K562 (cell line): Measurements from ENCODE around the gene SMC3. TPM values are rescaled to one million over a fixed set of nuclear protein-coding genes. Genes with fewer than 3 reads are reported as not detected.

Experiments
- ATAC-seq: fragments of 200-7000 bp; cut with Tn5 transposase; 3 replicates; pipeline ENCODE4 v1.9.1; 2020; ENCODE audit warnings: moderate library complexity
- BruUV-seq: library from RNA; stranded (reverse); fragments of 400-500 nt; replicated peaks from 2 replicates; lab custom pipeline; 2021; lab: Mats Ljungman, UMichigan
- CTCF ChIA-PET: fragments of 300-600 bp; formaldehyde crosslinking; extraction: SDS; loops from one replicate; lab custom pipeline; 2021; ENCODE audit warnings: low intra/inter-chr PET ratio; lab: Yijun Ruan, JAX
- POLR2A ChIA-PET: fragments of 300-600, 350-650 bp; sonication (Branson Sonifier 250); formaldehyde crosslinking; extraction: SDS; loops from one replicate; lab custom pipeline; 2021; ENCODE audit warnings: antibody characterized with exemption, inconsistent platforms; lab: Yijun Ruan, JAX
- DNase-seq, 4 experiments: peaks; one replicate each; pipeline versions ENCODE4 v3.0.0 to v3.0.0-alpha.2; 2011 to 2018; ENCODE audit warnings: low spot score in 3 of 4, mixed read lengths in 3 of 4; ENCODE audit errors: extremely low read depth in 1 of 4
- FAIRE-seq: peaks from 2 replicates; lab custom pipeline; 2011; peaks lifted over from hg19 to GRCh38; lab: Jason Lieb, UNC
- H2AFZ ChIP-seq: 2 replicates; pipeline ENCODE4 v1.6.0; 2011; ENCODE audit warnings: low read depth, low read length, control low read depth, inconsistent platforms
- H3K27ac ChIP-seq: fragments of 200-600 bp; 3 replicates; pipeline ENCODE4 v1.8.0; 2011; ENCODE audit warnings: low read depth, mild to moderate bottlenecking, control low read depth, inconsistent platforms, low read length, moderate library complexity, mixed read lengths; ENCODE audit errors: extremely low read depth
- H3K27me3 ChIP-seq, 2 experiments: fragments of 300-600 bp in 1 of 2; 2 replicates in 1 of 2; 3 replicates in 1 of 2; pipeline versions ENCODE4 v1.6.0 to v1.8.0; 2011; ENCODE audit warnings: inconsistent platforms in 2 of 2, low read length in 2 of 2, mild to moderate bottlenecking in 1 of 2, mixed read lengths in 1 of 2, moderate library complexity in 1 of 2; ENCODE audit not compliant: control insufficient read depth in 2 of 2, insufficient read depth in 2 of 2
- H3K36me3 ChIP-seq: fragments of 300-600 bp; 3 replicates; pipeline ENCODE4 v1.8.0; 2011; ENCODE audit warnings: mild to moderate bottlenecking, low read length, inconsistent platforms; ENCODE audit not compliant: control insufficient read depth, insufficient read depth
- H3K4me1 ChIP-seq, 2 experiments: fragments of 200-600 bp in 1 of 2; replicated peaks in 1 of 2; 2 replicates in 1 of 2; 3 replicates in 1 of 2; pipeline versions ENCODE4 v1.5.1 to v1.8.0; 2011; ENCODE audit warnings: inconsistent platforms in 2 of 2, low read length in 2 of 2, mild to moderate bottlenecking in 1 of 2, mixed read lengths in 1 of 2, moderate library complexity in 1 of 2; ENCODE audit not compliant: control insufficient read depth in 2 of 2, insufficient read depth in 2 of 2
- H3K4me2 ChIP-seq: 2 replicates; pipeline ENCODE4 v1.6.1; 2011; ENCODE audit warnings: low read length, control low read depth, inconsistent platforms, mixed read lengths; ENCODE audit not compliant: insufficient read depth
- H3K4me3 ChIP-seq: fragments of 200-600 bp; sonication (generic), shearing (Covaris generic); 2 replicates; pipeline ENCODE4 v1.5.1; 2016; ENCODE audit warnings: control low read depth, inconsistent platforms
- H3K79me2 ChIP-seq: fragments of 200-600 bp; 3 replicates; pipeline ENCODE4 v1.8.0; 2011; ENCODE audit warnings: low read length, inconsistent platforms; ENCODE audit not compliant: control insufficient read depth, insufficient read depth
- H3K9ac ChIP-seq, 2 experiments: 2 replicates each; pipeline versions ENCODE4 v1.6.0 to v1.6.1; 2011; ENCODE audit warnings: low read depth in 2 of 2, low read length in 2 of 2, control low read depth in 1 of 2, inconsistent platforms in 1 of 2, mild to moderate bottlenecking in 1 of 2, mixed read lengths in 1 of 2; ENCODE audit not compliant: insufficient read depth in 1 of 2
- H3K9me1 ChIP-seq: one replicate; pipeline ENCODE4 v1.6.0; 2011; ENCODE audit warnings: inconsistent platforms, mild to moderate bottlenecking, low read length, moderate library complexity; ENCODE audit not compliant: control insufficient read depth, insufficient read depth
- H3K9me3 ChIP-seq: replicated peaks from 2 replicates; pipeline ENCODE4 v1.5.1; 2011; ENCODE audit warnings: low read depth, low read length, inconsistent platforms; ENCODE audit not compliant: control insufficient read depth, insufficient read depth
- H4K20me1 ChIP-seq: replicated peaks from 2 replicates; pipeline ENCODE4 v1.6.1; 2011; ENCODE audit warnings: low read length, inconsistent platforms, mixed read lengths; ENCODE audit not compliant: control insufficient read depth, insufficient read depth
- ATF1 ChIP-seq, 2 experiments: fragments of 450-650 bp in 1 of 2; IDR thresholded peaks; 2 replicates each; pipeline ENCODE4 v1.6.1; 2016; ENCODE audit warnings: missing compliant biosample characterization in 1 of 2, missing genetic modification characterization in 1 of 2
- CREM ChIP-seq: IDR thresholded peaks from 2 replicates; pipeline ENCODE4 v1.6.1; 2014; ENCODE audit warnings: antibody characterized with exemption, low read depth
- ETV1 ChIP-seq: fragments of 450-650 bp; conservative IDR thresholded peaks from 2 replicates; pipeline ENCODE4 v1.6.1; 2016; ENCODE audit warnings: missing genetic modification characterization, control low read depth, low read depth, missing compliant biosample characterization
- FOXK2 ChIP-seq, 2 experiments: fragments of 450-650 bp; IDR thresholded peaks in 1 of 2; conservative IDR thresholded peaks in 1 of 2; 2 replicates each; pipeline ENCODE4 v1.6.1; 2016; ENCODE audit warnings: low read depth in 2 of 2, mild to moderate bottlenecking in 1 of 2
- L3MBTL2 ChIP-seq: fragments of 450-650 bp; IDR thresholded peaks from 2 replicates; pipeline ENCODE4 v1.6.1; 2016; ENCODE audit warnings: mild to moderate bottlenecking, moderate library complexity
- NR2C2 ChIP-seq, 2 experiments: fragments of 200-800 bp in 1 of 2; sonication (Bioruptor generic) in 1 of 2; sonication (generic) in 1 of 2; formaldehyde crosslinking in 1 of 2; IDR thresholded peaks; 2 replicates each; pipeline versions ENCODE4 v1.6.1 to v1.8.0; 2016 to 2022; ENCODE audit warnings: mild to moderate bottlenecking in 1 of 2, missing compliant biosample characterization in 1 of 2, missing genetic modification characterization in 1 of 2, missing genetic modification reagents in 1 of 2
- SMAD4 ChIP-seq: fragments of 250-450 bp; sonication (Bioruptor Pico); conservative IDR thresholded peaks from 2 replicates; pipeline ENCODE4 v1.8.0; 2021; ENCODE audit warnings: inconsistent platforms, mild to moderate bottlenecking, moderate library complexity
- WGBS: fragments of 100-300 bp; shearing (Covaris generic); methylation state at CpG from one replicate; pipeline ENCODE4 v1.1.6; 2016; ENCODE audit warnings: low coverage, mixed read lengths; ENCODE audit not compliant: insufficient coverage; ENCODE audit errors: missing lambda C conversion rate; 5-methylcytosine and 5-hydroxymethylcytosine counted together
- in situ Hi-C: fragments of 300-500 bp; cut with MboI; formaldehyde crosslinking; loops from 4 replicates; pipeline ENCODE4 v1.15.0; 2018; ENCODE audit warnings: inconsistent platforms, mixed read lengths
- intact Hi-C: fragments of 100-400 bp; cut with micrococcal nuclease; formaldehyde crosslinking; loops from 2 replicates; pipeline ENCODE4 v1.14.2; 2022
- polyA plus RNA-seq, 8 experiments: library from polyadenylated mRNA; depleted of rRNA in 4 of 8; stranded (reverse) in 5 of 8; unstranded in 3 of 8; fragments of >200 nt; fragmentation: Nextera tagmentation in 2 of 8; fragmentation: Illumina TruSeq in 1 of 8; extraction: Ambion mirVana in 2 of 8; extraction: Trizol in 1 of 8; gene quantifications; 2 replicates each; pipeline versions ENCODE4 v1.2.1 to v1.2.3, GENCODE V29; 2011 to 2014; ENCODE audit warnings: inconsistent platforms in 1 of 8, missing spikeins in 1 of 8
- total RNA-seq, 7 experiments: library from RNA; depleted of rRNA in 6 of 7; stranded (reverse); fragments of >200 nt in 6 of 7; fragmentation: Illumina TruSeq in 2 of 7; extraction: Trizol in 2 of 7; gene quantifications; 2 replicates each; pipeline versions ENCODE4 v1.2.1 to v1.2.3, GENCODE V29; 2011 to 2021; ENCODE audit warnings: low replicate concordance in 1 of 7
- TF ChIP-seq, protein P1 (sequence below): fragments of 450-650 bp; IDR thresholded peaks from 2 replicates; pipeline ENCODE4 v1.6.1; 2017; ENCODE audit warnings: antibody characterized with exemption, mild to moderate bottlenecking
- TF ChIP-seq, protein P2 (sequence below), 2 experiments: IDR thresholded peaks; 2 replicates each; pipeline ENCODE4 v1.6.1; 2011; ENCODE audit warnings: borderline replicate concordance in 1 of 2, control low read depth in 1 of 2, low read depth in 1 of 2, low read length in 1 of 2, mild to moderate bottlenecking in 1 of 2, mixed read lengths in 1 of 2, moderate library complexity in 1 of 2; ENCODE audit not compliant: insufficient read depth in 1 of 2, insufficient read length in 1 of 2, poor library complexity in 1 of 2, severe bottlenecking in 1 of 2; ENCODE audit errors: extremely low read depth in 1 of 2
- TF ChIP-seq, protein P3 (sequence below), 2 experiments: IDR thresholded peaks; 2 replicates each; pipeline ENCODE4 v1.6.1; 2012; ENCODE audit warnings: improper control_type of control experiment in 2 of 2, low read depth in 2 of 2, low read length in 2 of 2, borderline replicate concordance in 1 of 2

The SMC3 gene
- total and polyA plus RNA-seq, 9 of the 15 experiments (the other 6 are each of a cell fraction or from before 2014, with no cell fraction given), result 21.3 to 62.6 (median 39.3) TPM

DNA sequence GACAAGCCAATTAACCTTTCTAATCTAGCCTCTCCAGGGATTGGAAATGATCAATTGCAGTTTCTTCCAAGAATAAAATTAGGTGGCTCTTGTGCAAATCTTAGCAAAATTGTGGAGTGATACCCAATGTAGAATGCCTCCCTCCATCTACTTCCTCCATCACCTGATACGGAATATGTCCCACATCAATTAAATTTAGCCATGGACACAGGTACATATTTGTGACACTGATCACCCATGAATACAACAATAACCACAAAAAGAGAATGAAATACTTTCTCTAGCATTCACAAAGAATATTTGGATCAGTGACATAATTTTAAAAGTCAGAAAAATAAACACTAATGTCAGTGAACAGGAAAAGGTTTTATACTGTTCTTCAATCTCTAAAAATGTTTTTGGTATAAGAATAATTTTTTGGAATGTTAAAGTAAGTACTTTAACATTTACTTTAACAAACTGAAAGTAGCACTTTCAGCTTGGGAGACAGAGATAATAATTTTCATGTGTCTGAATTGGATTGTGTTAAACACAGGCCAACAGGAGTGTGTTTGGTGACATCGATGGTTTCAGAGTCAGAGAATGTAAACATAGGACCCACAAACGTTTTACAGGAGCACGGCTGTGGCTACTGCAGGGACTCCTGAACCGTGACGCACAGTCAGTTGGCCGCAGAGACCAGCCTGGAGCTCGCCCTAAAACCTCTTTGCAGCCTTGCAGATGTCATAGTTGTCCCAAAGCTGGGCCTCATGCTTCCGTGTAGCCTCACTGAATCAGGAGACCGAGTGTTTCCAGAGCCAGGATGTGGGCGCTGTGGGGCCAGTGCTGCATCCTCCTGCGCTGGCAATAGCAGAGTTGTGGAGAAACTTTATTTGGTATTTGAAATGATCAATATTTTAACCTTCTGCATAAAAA, 83.8 kb downstream of the SMC3 start:
- no peaks in the 10 kb centered on the region for H3K36me3 ChIP-seq
- peak overlapping the region; percentile 54; the same call in 1 of the 3 replicates for H3K27ac ChIP-seq
- peak in 2 of 4 experiments; percentile 50 to 76 for DNase-seq
- H3K4me2 ChIP-seq, result peak overlapping the region; percentile 74
- H3K79me2 ChIP-seq, result peaks cover 79% of the 10 kb centered on the region
- peak overlapping the region; percentile 42 to 85; a peak in 2 of 4 replicates for H3K9ac ChIP-seq
- ChIA-PET POLR2A (no interaction called here), CTCF (no interaction called here)
- H3K9me1 ChIP-seq, result no peaks in the 10 kb centered on the region
- H3K4me1 ChIP-seq, result peaks cover 8 to 24% of the 10 kb centered on the region in 2 experiments; a peak in 4 of 5 replicates
- BruUV-seq, result no TSS peak
- peak; percentile 81 for ATAC-seq
- WGBS, result 9% methylated on average over 9 of the region's 12 CpGs
- intact Hi-C loops, result no loop called here
- no peaks in the 10 kb centered on the region for H3K9me3 ChIP-seq
- H3K27me3 ChIP-seq, result no peaks in the 10 kb centered on the region
- H4K20me1 ChIP-seq, result no peaks in the 10 kb centered on the region
- in situ Hi-C loops, result no loop called here
- FAIRE-seq, result peak; percentile 70
- H2AFZ ChIP-seq, result peak overlapping the region; percentile 56; the same call in 1 of the 2 replicates
- no peak overlapping the region for H3K4me3 ChIP-seq
- TF ChIP-seq SMAD4 (CRISPR knock-in tag) (0 out of 2 replicates have a peak, but pooled peaks have one; percentile 16), CREM (peak; percentile 56; the same call in 1 of the 2 replicates), FOXK2 (conservative IDR thresholded peaks at IDR 0.05 in 1 of 2, IDR thresholded peaks at IDR 0.05 in 1 of 2; ENCODE audit: low read depth in 2 of 2) (peak; percentile 77 to 79; a peak in 2 of 4 replicates), L3MBTL2 (0 out of 2 replicates have a peak, but pooled peaks have one; percentile 26), NR2C2 (CRISPR knock-in tag; IDR thresholded peaks at IDR 0.05) (no peak), NR2C2 (tag; IDR thresholded peaks at IDR 0.05) (peak; percentile 19; the same call in 1 of the 2 replicates), ETV1 (tag) (peak; percentile 23; the same call in 1 of the 2 replicates), ATF1 (CRISPR knock-in tag; IDR thresholded peaks at IDR 0.05) (no peak), ATF1 (tag; IDR thresholded peaks at IDR 0.05) (0 out of 2 replicates have a peak, but pooled peaks have one; percentile 15)
- TF ChIP-seq, protein P1, sequence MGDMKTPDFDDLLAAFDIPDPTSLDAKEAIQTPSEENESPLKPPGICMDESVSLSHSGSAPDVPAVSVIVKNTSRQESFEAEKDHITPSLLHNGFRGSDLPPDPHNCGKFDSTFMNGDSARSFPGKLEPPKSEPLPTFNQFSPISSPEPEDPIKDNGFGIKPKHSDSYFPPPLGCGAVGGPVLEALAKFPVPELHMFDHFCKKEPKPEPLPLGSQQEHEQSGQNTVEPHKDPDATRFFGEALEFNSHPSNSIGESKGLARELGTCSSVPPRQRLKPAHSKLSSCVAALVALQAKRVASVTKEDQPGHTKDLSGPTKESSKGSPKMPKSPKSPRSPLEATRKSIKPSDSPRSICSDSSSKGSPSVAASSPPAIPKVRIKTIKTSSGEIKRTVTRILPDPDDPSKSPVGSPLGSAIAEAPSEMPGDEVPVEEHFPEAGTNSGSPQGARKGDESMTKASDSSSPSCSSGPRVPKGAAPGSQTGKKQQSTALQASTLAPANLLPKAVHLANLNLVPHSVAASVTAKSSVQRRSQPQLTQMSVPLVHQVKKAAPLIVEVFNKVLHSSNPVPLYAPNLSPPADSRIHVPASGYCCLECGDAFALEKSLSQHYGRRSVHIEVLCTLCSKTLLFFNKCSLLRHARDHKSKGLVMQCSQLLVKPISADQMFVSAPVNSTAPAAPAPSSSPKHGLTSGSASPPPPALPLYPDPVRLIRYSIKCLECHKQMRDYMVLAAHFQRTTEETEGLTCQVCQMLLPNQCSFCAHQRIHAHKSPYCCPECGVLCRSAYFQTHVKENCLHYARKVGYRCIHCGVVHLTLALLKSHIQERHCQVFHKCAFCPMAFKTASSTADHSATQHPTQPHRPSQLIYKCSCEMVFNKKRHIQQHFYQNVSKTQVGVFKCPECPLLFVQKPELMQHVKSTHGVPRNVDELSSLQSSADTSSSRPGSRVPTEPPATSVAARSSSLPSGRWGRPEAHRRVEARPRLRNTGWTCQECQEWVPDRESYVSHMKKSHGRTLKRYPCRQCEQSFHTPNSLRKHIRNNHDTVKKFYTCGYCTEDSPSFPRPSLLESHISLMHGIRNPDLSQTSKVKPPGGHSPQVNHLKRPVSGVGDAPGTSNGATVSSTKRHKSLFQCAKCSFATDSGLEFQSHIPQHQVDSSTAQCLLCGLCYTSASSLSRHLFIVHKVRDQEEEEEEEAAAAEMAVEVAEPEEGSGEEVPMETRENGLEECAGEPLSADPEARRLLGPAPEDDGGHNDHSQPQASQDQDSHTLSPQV, result 0 out of 2 replicates have a peak, but pooled peaks have one; percentile 24
- TF ChIP-seq, protein P2, sequence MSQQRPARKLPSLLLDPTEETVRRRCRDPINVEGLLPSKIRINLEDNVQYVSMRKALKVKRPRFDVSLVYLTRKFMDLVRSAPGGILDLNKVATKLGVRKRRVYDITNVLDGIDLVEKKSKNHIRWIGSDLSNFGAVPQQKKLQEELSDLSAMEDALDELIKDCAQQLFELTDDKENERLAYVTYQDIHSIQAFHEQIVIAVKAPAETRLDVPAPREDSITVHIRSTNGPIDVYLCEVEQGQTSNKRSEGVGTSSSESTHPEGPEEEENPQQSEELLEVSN (IDR thresholded peaks at IDR 0.05; ENCODE audit: borderline replicate concordance in 1 of 2, extremely low read depth in 1 of 2, insufficient read depth in 1 of 2, insufficient read length in 1 of 2, low read depth in 1 of 2, low read length in 1 of 2, poor library complexity in 1 of 2, severe bottlenecking in 1 of 2), result peak in 1 of 2 experiments; percentile 22
- TF ChIP-seq, protein P3, sequence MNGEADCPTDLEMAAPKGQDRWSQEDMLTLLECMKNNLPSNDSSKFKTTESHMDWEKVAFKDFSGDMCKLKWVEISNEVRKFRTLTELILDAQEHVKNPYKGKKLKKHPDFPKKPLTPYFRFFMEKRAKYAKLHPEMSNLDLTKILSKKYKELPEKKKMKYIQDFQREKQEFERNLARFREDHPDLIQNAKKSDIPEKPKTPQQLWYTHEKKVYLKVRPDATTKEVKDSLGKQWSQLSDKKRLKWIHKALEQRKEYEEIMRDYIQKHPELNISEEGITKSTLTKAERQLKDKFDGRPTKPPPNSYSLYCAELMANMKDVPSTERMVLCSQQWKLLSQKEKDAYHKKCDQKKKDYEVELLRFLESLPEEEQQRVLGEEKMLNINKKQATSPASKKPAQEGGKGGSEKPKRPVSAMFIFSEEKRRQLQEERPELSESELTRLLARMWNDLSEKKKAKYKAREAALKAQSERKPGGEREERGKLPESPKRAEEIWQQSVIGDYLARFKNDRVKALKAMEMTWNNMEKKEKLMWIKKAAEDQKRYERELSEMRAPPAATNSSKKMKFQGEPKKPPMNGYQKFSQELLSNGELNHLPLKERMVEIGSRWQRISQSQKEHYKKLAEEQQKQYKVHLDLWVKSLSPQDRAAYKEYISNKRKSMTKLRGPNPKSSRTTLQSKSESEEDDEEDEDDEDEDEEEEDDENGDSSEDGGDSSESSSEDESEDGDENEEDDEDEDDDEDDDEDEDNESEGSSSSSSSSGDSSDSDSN (IDR thresholded peaks at IDR 0.05; ENCODE audit: borderline replicate concordance in 1 of 2, low read depth in 2 of 2, low read length in 2 of 2), result peak; percentile 62 to 67; a peak in 2 of 4 replicates
